ENCODE measurements around the gene QRICH1.

- no peak for TF ChIP-seq POLR2A (IDR thresholded peaks at IDR 0.05)
- TF ChIP-seq, protein P1, sequence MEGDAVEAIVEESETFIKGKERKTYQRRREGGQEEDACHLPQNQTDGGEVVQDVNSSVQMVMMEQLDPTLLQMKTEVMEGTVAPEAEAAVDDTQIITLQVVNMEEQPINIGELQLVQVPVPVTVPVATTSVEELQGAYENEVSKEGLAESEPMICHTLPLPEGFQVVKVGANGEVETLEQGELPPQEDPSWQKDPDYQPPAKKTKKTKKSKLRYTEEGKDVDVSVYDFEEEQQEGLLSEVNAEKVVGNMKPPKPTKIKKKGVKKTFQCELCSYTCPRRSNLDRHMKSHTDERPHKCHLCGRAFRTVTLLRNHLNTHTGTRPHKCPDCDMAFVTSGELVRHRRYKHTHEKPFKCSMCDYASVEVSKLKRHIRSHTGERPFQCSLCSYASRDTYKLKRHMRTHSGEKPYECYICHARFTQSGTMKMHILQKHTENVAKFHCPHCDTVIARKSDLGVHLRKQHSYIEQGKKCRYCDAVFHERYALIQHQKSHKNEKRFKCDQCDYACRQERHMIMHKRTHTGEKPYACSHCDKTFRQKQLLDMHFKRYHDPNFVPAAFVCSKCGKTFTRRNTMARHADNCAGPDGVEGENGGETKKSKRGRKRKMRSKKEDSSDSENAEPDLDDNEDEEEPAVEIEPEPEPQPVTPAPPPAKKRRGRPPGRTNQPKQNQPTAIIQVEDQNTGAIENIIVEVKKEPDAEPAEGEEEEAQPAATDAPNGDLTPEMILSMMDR (IDR thresholded peaks at IDR 0.05), result no peak
These were observed 111.9 kb downstream of the QRICH1 start for GRCh38 chr3:48982016-48982415.
